ENCODE measurements around the gene CACNB3.

Gene CACNB3

GRCh38 chr12:48817873-48818830 lies at the start of gene CACNB3:
Gene CACNB3 (plus strand): TSS chr12:48818496. CDS start chr12:48818930, 434 bp downstream.
- peak; percentile 13 for DNase-seq (ENCODE audit: low spot score)

- DNase-seq (ENCODE audit: low spot score), result no peak
These were observed 49.6 kb upstream of the CACNB3 start for GRCh38 chr12:48768736-48769135.

DNA sequence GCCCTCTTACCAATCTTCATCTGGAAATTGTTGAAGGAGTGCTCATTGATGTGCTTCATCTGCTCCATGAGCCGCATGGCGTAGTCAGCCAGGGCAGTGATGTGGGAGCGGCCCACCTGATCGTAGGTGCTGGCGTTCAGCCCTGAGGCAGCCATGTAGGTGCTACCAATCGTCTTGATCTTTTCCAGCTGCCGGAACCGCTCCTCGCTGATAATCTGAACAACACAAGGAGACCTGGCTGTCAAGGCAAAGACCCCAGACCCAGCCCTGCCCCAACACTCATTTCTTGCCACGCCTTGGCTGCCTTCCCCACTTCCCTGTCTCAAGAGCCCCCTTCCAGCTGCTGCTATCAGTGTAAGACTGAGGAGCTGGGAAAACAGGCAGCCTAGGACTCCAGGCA lies 47.5 kb upstream of the CACNB3 start:
- no peak for DNase-seq (ENCODE audit: low spot score)

GRCh38 chr12:48771588-48772112 lies 46.6 kb upstream of the CACNB3 start:
- no peak for DNase-seq (ENCODE audit: low spot score)

- DNase-seq (ENCODE audit: low spot score), result no peak
These were observed 44.6 kb upstream of the CACNB3 start for GRCh38 chr12:48773686-48774085.

DNA sequence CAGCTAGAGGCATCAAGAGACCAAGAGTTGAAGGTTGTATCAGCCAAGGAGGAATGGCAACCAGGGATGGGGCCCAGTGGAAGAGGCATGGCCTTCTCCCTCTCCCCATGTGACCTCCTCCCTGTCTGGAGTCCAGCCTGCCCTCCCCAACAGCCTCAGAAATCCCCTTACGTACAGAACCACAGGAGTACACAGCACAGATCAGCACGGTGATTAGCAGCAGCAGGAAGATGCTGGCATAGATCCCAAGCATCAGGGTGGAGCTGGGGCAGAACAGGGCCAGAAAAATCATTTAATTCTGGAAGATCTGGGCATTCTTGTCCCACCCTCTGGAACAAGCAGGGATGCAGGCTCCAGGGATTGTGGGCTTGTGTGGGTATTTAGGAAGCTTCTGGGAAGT lies 43.8 kb upstream of the CACNB3 start:
- DNase-seq (ENCODE audit: low spot score), result no peak

- no peak for DNase-seq (ENCODE audit: low spot score)
These were observed 43.0 kb upstream of the CACNB3 start for GRCh38 chr12:48775299-48775698.

- no peak for DNase-seq (ENCODE audit: low spot score)
These were observed 42.2 kb upstream of the CACNB3 start for GRCh38 chr12:48775991-48776649.

- no peak for DNase-seq (ENCODE audit: low spot score)
These were observed 41.3 kb upstream of the CACNB3 start for GRCh38 chr12:48776956-48777355.

DNA sequence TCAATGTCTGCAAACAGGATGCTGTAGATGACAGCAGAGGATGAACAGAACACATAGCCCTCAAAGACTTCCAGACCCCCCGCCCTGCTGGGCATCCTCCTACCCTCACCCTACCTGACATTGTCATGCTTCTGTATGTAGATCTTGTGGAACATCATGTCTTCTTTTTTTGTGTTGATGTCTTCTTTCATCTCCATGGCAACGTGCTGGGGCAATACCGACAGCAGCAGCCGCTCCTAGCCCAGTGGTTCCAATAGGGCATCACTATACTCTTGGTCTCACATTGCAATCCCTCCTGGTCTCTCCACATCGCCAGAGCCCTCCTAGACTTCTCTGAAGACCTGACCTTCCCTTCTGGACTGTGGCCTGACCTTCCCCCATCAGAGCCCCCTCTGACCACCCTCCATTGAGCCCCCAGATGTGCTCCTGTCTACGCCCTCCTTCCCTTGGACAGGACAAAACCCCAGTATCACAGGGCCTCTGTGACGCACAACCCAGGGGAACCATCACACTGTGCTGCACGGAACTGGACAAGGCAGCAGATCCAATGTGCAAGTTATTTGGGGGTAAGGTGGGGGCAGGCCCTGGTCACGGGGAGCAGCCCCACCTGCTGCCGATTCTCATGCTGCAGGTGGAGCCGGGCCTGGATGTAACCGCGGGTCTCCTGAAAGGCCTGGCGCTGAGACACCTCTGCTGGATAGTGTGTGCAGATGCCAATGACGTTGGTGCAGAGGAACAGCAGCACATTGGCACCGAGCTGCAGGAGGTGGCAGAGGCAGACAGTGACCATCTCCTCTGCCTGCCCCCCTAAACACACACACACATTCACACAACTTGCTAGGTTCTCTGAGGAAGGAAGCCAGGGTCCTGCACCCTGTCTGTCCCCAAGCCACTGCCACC lies 40.5 kb upstream of the CACNB3 start:
- no peak for DNase-seq (ENCODE audit: low spot score)

GRCh38 chr12:48779869-48780268 lies 38.4 kb upstream of the CACNB3 start:
- DNase-seq (ENCODE audit: low spot score), result no peak

DNA sequence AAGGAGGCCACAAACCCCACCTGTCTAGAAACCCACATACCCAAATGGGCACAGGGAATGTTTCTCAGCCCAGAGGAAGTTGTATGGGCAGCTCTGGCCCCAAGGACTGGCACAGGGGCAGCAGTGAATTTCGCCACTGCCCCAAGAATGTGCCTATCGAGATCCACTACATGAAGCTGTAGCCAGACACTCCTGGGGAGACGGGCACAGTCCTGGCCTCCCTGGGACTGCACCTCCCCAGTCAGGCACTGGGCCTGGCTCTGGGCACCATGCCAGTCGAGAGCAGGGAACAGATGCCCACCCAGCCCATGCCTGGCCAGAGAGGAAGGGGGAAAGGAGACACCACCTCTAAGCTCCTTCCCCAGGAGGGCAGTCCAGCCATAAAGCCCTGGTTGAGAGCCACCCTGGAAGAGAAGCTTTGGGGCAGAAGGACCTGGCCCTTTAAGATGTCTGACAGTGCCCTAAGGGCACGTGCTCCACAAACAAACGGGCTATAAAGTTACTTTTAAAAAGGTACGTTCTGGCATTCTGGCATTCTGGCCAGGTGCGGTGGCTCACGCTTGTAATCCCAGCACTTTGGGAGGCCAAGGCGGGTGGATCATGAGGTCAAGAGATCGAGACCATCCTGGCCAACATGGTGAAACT lies 37.8 kb upstream of the CACNB3 start:
- DNase-seq (ENCODE audit: low spot score), result no peak

DNA sequence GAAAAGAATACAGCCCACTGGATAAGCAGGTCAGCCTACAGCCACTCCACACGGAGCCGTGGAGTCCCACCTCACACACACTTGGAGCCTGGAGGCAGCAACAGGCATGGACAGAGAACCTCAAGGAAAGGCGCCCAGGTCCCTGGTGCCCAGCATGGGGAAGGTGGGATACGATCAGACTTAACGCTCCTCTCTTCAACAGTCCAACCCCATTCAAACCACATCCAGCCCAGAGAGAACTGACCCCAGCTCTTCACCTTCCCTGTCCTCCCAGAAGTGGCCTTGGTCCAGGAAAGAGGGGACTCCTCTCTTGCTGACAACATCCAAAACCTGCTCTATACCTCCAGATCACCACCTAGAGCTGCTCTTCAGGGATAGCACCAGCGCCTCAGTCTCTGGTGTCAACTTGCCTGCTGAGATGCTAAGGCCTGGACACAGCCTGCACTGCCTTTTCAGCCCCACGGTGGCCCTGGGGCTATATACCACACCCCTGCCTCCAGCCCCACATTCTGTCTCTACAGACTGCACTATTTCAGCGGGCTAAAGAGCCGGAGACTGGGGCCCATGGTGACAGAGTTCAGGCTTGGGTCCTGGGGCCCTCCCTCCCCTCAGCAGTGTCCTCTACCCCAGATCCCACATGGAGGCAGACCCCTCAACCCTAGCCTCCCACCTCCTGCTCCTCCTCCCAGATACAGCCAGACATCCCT lies 36.4 kb upstream of the CACNB3 start:
- DNase-seq (ENCODE audit: low spot score), result no peak

DNA sequence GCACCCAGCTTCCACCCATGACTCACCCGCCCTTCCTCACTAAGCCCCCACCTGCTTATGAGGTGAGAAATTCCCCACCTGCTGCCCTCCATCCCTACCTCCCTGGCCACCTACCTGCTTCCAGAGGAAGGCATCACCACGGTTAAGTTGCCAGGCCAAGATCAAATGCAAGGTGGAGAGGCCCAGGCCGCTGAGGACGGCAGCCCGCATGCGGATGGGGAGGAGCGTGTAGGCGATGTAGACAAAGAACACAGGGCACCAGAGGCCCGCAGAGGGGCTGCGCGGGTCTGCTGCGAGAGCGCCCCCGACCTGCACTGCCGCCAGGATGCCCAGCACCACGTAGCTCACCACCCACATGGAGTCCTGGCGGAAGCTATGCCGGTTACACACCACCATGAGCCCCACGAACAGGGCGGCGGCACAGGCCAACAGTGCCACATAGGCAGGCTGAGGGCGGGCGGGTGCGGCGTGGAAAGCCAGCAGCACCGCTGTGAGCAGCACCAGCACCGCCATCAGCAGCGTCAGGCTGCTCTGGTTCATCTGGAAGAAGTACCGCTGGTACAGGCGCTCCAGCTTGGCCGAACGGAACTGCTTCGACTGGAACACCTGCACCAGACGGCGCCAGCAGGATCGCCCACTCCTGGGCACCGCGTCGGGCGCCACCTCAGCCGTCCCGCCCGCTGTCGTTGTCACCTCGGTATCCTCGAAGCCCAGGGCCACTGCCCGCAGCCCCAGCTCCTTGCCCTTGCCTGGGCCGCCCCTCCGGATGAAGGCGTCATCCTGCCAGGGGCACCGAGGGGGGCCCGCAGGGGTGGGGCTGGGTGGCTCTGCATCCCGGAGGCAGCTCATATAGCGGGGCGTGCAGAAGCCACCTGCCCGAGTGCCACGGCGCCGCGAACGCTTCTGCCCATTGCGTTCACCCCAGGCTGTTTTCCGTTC lies 35.6 kb upstream of the CACNB3 start:
- no peak for DNase-seq (ENCODE audit: low spot score)

- DNase-seq (ENCODE audit: low spot score), result no peak
These were observed 34.9 kb upstream of the CACNB3 start for GRCh38 chr12:48783432-48783831.

DNA sequence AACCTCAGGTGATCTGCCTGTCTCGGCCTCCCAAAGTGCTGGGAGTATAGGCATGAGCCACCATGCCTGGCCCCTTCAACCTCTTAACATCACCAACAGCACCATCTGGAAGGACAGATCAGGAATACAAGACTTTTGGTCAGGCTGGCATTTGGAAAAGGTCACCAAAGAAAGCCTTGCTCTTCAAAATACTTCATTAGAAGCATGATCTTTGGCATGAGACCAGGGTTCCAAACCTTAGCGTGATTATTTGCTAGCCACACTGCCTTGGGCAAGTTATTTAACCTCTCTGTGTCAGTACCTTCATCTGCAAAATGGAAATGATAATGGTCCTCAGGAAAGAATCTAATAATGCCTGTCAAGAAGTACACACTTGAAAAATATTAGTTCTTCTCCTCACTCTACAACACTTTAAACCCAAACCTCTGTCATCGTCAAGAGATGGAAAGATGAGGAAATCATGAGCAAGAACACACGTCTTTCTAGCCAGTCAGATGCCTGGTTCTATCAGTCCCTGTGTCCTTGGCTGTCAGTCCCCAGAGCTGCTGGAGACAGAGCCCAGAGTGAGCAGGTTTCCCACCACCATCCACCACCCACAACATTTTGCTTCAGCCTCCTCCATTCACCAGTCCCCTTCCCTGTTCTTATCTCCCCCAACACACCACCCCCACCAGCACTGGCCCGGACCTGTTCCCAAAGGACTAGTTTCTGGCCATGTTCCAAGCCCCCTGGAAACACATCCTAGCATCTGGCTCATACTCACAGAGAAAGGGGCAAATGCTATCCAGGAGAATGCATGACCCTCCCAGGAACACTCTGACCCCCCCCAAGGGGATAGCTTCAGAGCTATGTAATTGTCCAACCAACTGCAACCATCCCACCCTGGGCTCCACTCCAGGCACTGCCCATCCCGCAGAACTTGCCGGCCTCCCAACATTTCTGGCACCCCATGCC lies 31.4 kb upstream of the CACNB3 start:
- no peak for DNase-seq (ENCODE audit: low spot score)

- no peak for DNase-seq (ENCODE audit: low spot score)
These were observed 30.3 kb upstream of the CACNB3 start for GRCh38 chr12:48787791-48788523.

DNA sequence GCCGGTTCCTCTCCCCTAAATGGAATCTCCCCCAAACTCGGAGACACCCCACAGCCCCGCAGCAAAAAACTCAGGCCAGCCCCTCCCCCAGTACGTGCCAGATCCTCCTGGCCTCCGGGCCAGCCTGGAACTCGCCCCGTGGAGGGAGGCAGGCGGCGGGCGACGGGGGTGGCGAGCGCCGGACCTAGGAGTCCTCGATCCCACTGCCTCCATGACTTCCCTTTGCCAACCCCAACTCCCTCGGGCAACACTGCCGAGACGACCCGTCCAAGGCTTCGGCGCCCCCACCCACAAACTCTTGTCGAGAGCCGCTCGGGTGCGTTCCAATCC lies 29.8 kb upstream of the CACNB3 start:
- DNase-seq (ENCODE audit: low spot score), result no peak
